Measurements from ENCODE around the gene YEATS2.
"Not testable (repeated sequence)": the region's sequence is repeated elsewhere in the genome, so short reads cannot be mapped to it uniquely, and the experiment has no call there.

YEATS2 gene

DNA sequence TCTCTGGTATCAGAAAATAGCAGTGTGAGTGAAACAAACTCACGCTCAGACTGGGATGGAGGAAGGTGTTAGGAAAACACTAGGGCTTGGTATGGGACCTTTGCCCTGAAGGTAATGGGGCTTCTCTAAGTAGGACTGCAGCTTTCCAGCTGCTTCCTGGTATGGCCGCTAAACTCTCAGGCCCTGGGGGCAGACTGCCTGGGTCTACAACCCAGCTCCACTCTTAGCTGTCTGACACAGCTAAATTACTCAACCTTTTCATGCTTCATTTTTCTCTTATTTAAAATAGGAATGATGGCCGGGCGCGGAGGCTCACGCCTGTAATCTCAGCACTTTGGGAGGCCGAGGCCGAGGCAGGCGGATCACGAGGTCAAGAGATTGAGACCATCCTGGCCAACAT lies 5.2 kb upstream of the YEATS2 start:
- H3K4me3 ChIP-seq (ENCODE audit: low read length), result no peak overlapping the region
- no peaks in the 10 kb centered on the region for H3K27me3 ChIP-seq (ENCODE audit: insufficient read depth, low read length)
- H3K27ac ChIP-seq (ENCODE audit: low read length), result no peak overlapping the region
- H3K9ac ChIP-seq (ENCODE audit: low read depth, low read length), result no peak overlapping the region
- no peaks in the 10 kb centered on the region for H3K36me3 ChIP-seq (ENCODE audit: insufficient read depth, low read depth, low read length)
- no peaks in the 10 kb centered on the region for H3K4me1 ChIP-seq (ENCODE audit: insufficient read depth, low read length)
- H3K9me3 ChIP-seq (ENCODE audit: insufficient read depth, low read depth, low read length), result no peaks in the 10 kb centered on the region

- H3K4me1 ChIP-seq (ENCODE audit: insufficient read depth, low read length), result peaks cover 6% of the 10 kb centered on the region; the same call in 1 of the 2 replicates
- no peaks in the 10 kb centered on the region for H3K36me3 ChIP-seq (ENCODE audit: insufficient read depth, low read depth, low read length)
- H3K27me3 ChIP-seq (ENCODE audit: insufficient read depth, low read length), result no peaks in the 10 kb centered on the region
- H3K4me3 ChIP-seq (ENCODE audit: low read length), result no peak overlapping the region
- no peak overlapping the region for H3K27ac ChIP-seq (ENCODE audit: low read length)
- H3K9ac ChIP-seq (ENCODE audit: low read depth, low read length), result no peak overlapping the region
- H3K9me3 ChIP-seq (ENCODE audit: insufficient read depth, low read depth, low read length), result no peaks in the 10 kb centered on the region
Measured at GRCh38 chr3:183695569-183696364, 1.8 kb upstream of the YEATS2 start.

DNA sequence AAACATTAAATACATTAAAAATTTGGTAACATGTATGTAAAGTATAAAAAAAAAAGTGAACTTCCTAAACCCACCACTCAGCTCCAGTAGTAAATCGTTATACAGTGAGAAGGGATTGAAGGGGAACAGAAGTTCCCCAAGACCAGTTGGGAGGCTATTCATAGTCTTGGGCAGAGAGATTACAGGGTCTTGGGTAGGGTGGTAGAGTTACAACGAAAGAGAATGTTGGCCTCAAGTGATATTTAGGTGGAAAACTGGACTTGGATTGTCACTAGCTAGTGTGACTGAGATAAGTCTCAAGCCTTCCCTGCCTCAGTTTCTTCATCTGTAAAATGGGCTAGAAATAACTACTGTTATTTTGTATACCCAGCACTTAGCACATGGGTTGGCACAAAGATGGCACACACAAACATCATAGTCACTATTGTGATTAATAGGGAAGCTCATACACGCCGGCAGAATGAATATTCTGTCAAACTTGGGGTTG lies 431 bp upstream of the YEATS2 start:
- Histone ChIP-seq H3K36me3 (ENCODE audit: insufficient read depth, low read depth, low read length) (peaks cover 5% of the 10 kb centered on the region), H3K4me1 (ENCODE audit: insufficient read depth, low read length) (peaks cover 6% of the 10 kb centered on the region), H3K27me3 (ENCODE audit: insufficient read depth, low read length) (no peaks in the 10 kb centered on the region), H3K4me3 (ENCODE audit: low read length) (peak overlapping the region; percentile 72), H3K27ac (ENCODE audit: low read length) (no peak overlapping the region), H3K9me3 (ENCODE audit: insufficient read depth, low read depth, low read length) (no peaks in the 10 kb centered on the region), H3K9ac (ENCODE audit: low read depth, low read length) (peak overlapping the region; percentile 58; the same call in 1 of the 2 replicates)

- peaks cover 6% of the 10 kb centered on the region for H3K4me1 ChIP-seq (ENCODE audit: insufficient read depth, low read length)
- peaks cover 7% of the 10 kb centered on the region for H3K36me3 ChIP-seq (ENCODE audit: insufficient read depth, low read depth, low read length)
- no peaks in the 10 kb centered on the region for H3K27me3 ChIP-seq (ENCODE audit: insufficient read depth, low read length)
- no peaks in the 10 kb centered on the region for H3K9me3 ChIP-seq (ENCODE audit: insufficient read depth, low read depth, low read length)
- peak overlapping the region; percentile 81 for H3K4me3 ChIP-seq (ENCODE audit: low read length)
- peak overlapping the region; percentile 96 for H3K27ac ChIP-seq (ENCODE audit: low read length)
- peak overlapping the region; percentile 98 for H3K9ac ChIP-seq (ENCODE audit: low read depth, low read length)
Measured at GRCh38 chr3:183698318-183698751, 738 bp downstream of the YEATS2 start.

DNA sequence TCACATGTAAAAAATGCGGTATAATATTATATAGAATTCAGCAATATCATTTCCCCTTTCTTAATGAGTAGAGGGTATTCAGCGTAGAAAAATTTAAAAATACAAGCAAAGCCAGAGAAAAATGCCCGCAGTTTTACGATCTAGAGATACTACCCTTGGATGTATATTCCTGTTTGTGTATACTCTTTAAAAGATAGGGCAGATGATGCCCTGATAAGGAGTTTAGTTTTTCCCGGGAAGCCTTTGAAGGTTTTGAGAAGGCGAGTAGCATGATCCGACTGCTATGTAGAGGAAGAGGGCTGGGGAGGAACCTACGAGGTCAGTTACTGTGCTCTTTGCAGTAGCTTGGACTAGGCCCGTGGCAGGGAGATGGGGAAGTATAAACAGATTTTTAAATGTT lies 1.2 kb downstream of the YEATS2 start:
- Histone ChIP-seq H3K27me3 (ENCODE audit: insufficient read depth, low read length) (no peaks in the 10 kb centered on the region), H3K9me3 (ENCODE audit: insufficient read depth, low read depth, low read length) (no peaks in the 10 kb centered on the region), H3K36me3 (ENCODE audit: insufficient read depth, low read depth, low read length) (peaks cover 7% of the 10 kb centered on the region), H3K4me1 (ENCODE audit: insufficient read depth, low read length) (peaks cover 6% of the 10 kb centered on the region), H3K27ac (ENCODE audit: low read length) (no peak overlapping the region), H3K4me3 (ENCODE audit: low read length) (peak overlapping the region; percentile 81), H3K9ac (ENCODE audit: low read depth, low read length) (peak overlapping the region; percentile 98)

GRCh38 chr3:183699238-183699947 lies 1.8 kb downstream of the YEATS2 start:
- Histone ChIP-seq H3K36me3 (ENCODE audit: insufficient read depth, low read depth, low read length) (peaks cover 7% of the 10 kb centered on the region), H3K4me3 (ENCODE audit: low read length) (peak overlapping the region; percentile 81), H3K9ac (ENCODE audit: low read depth, low read length) (peak overlapping the region; percentile 98; the same call in 1 of the 2 replicates), H3K27ac (ENCODE audit: low read length) (no peak overlapping the region), H3K27me3 (ENCODE audit: insufficient read depth, low read length) (no peaks in the 10 kb centered on the region), H3K9me3 (ENCODE audit: insufficient read depth, low read depth, low read length) (no peaks in the 10 kb centered on the region), H3K4me1 (ENCODE audit: insufficient read depth, low read length) (peaks cover 6% of the 10 kb centered on the region)

GRCh38 chr3:183701744-183702143 lies 4.1 kb downstream of the YEATS2 start:
- no peaks in the 10 kb centered on the region for H3K27me3 ChIP-seq (ENCODE audit: insufficient read depth, low read length)
- H3K4me3 ChIP-seq (ENCODE audit: low read length), result peak overlapping the region; percentile 30; the same call in 1 of the 2 replicates
- peaks cover 6% of the 10 kb centered on the region for H3K4me1 ChIP-seq (ENCODE audit: insufficient read depth, low read length)
- no peaks in the 10 kb centered on the region for H3K9me3 ChIP-seq (ENCODE audit: insufficient read depth, low read depth, low read length)
- H3K27ac ChIP-seq (ENCODE audit: low read length), result peak overlapping the region; percentile 35
- peaks cover 7% of the 10 kb centered on the region for H3K36me3 ChIP-seq (ENCODE audit: insufficient read depth, low read depth, low read length)
- H3K9ac ChIP-seq (ENCODE audit: low read depth, low read length), result no peak overlapping the region

GRCh38 chr3:183703892-183704291 lies 6.3 kb downstream of the YEATS2 start:
- not testable (repeated sequence) for H3K27ac ChIP-seq (ENCODE audit: low read length); H3K9ac ChIP-seq (ENCODE audit: low read depth, low read length); H3K4me3 ChIP-seq (ENCODE audit: low read length); H3K9me3 ChIP-seq (ENCODE audit: insufficient read depth, low read depth, low read length); H3K4me1 ChIP-seq (ENCODE audit: insufficient read depth, low read length); H3K36me3 ChIP-seq (ENCODE audit: insufficient read depth, low read depth, low read length); H3K27me3 ChIP-seq (ENCODE audit: insufficient read depth, low read length)

DNA sequence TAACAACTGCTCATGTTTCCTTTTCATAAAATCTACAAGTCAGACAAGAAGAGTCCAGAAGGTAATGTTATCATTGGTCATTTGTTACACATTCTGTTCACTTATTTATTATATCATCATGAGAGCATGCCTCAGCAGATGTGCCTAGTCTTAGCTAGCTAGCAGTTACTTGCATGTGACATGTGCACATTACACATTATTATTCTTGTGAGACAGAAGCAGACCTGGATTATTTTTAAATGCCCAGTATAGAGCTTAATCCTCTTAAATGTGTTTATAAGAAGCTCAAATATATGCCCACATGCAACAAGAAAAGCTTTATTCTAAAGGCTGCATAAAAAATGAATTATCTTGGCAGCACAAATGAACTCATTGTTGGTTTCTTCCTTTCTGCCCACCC lies 12.6 kb downstream of the YEATS2 start:
- Histone ChIP-seq H3K27me3 (ENCODE audit: insufficient read depth, low read length) (no peaks in the 10 kb centered on the region), H3K9ac (ENCODE audit: low read depth, low read length) (no peak overlapping the region), H3K36me3 (ENCODE audit: insufficient read depth, low read depth, low read length) (peaks cover 7% of the 10 kb centered on the region; the same call in 1 of the 2 replicates), H3K4me1 (ENCODE audit: insufficient read depth, low read length) (no peaks in the 10 kb centered on the region), H3K4me3 (ENCODE audit: low read length) (no peak overlapping the region), H3K27ac (ENCODE audit: low read length) (no peak overlapping the region), H3K9me3 (ENCODE audit: insufficient read depth, low read depth, low read length) (no peaks in the 10 kb centered on the region)

GRCh38 chr3:183711516-183711915 lies 13.9 kb downstream of the YEATS2 start:
- H3K9me3 ChIP-seq (ENCODE audit: insufficient read depth, low read depth, low read length), result no peaks in the 10 kb centered on the region
- H3K27me3 ChIP-seq (ENCODE audit: insufficient read depth, low read length), result no peaks in the 10 kb centered on the region
- peaks cover 18% of the 10 kb centered on the region; the same call in 1 of the 2 replicates for H3K36me3 ChIP-seq (ENCODE audit: insufficient read depth, low read depth, low read length)
- no peak overlapping the region for H3K4me3 ChIP-seq (ENCODE audit: low read length)
- no peak overlapping the region for H3K27ac ChIP-seq (ENCODE audit: low read length)
- no peak overlapping the region for H3K9ac ChIP-seq (ENCODE audit: low read depth, low read length)
- H3K4me1 ChIP-seq (ENCODE audit: insufficient read depth, low read length), result no peaks in the 10 kb centered on the region

DNA sequence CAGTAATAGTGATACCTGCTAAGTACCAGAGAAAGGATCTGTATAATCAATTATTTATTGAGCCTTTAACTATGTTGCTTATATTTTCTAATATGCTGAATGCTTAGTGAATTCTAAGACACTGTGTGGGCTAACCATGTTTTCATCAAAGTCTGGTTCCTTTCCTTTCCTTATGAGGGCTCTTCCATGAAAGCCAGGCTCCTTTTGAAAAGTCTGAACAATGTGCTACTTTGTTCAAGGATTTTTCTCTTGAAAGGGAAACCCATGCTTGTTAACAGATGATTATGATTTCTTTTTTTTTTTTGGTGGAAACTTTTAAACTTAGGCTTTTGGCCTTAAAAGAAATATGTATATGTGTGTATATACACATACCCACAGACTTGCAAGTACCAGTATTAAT lies 17.0 kb downstream of the YEATS2 start:
- Histone ChIP-seq H3K27me3 (ENCODE audit: insufficient read depth, low read length) (no peaks in the 10 kb centered on the region), H3K9me3 (ENCODE audit: insufficient read depth, low read depth, low read length) (no peaks in the 10 kb centered on the region), H3K27ac (ENCODE audit: low read length) (no peak overlapping the region), H3K36me3 (ENCODE audit: insufficient read depth, low read depth, low read length) (peaks cover 49% of the 10 kb centered on the region), H3K4me1 (ENCODE audit: insufficient read depth, low read length) (no peaks in the 10 kb centered on the region), H3K9ac (ENCODE audit: low read depth, low read length) (no peak overlapping the region), H3K4me3 (ENCODE audit: low read length) (no peak overlapping the region)

DNA sequence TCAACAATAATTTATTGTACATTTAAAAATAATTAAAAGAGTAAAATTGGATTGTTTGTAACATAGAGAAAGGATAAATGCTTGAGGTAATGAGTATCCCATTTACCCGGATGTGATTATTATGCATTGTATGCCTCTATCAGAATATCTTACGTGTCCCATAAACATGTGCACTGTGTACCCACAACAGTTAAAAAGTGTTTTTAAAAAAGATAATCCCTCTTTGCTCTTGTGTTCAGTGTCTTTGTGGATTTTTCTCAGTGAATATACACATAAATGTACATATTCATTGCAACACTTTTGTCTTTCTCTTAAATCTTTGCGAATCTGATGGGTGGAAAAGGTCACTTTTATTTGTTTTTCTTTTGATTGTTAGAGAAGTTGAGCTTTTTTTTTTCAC lies 20.4 kb downstream of the YEATS2 start:
- Histone ChIP-seq H3K9ac (ENCODE audit: low read depth, low read length) (no peak overlapping the region), H3K27ac (ENCODE audit: low read length) (no peak overlapping the region), H3K9me3 (ENCODE audit: insufficient read depth, low read depth, low read length) (no peaks in the 10 kb centered on the region), H3K4me1 (ENCODE audit: insufficient read depth, low read length) (no peaks in the 10 kb centered on the region), H3K4me3 (ENCODE audit: low read length) (no peak overlapping the region), H3K36me3 (ENCODE audit: insufficient read depth, low read depth, low read length) (peaks cover 78% of the 10 kb centered on the region), H3K27me3 (ENCODE audit: insufficient read depth, low read length) (no peaks in the 10 kb centered on the region)

Data from iPS-20b (cell line).